Aorta (tissue), 4 donors: ENCODE data around the gene RTN4IP1. TPM values are rescaled to one million over a fixed set of nuclear protein-coding genes. Genes with fewer than 3 reads are reported as not detected.

ENCODE experiments used
- polyA plus RNA-seq, 2 donors: library from polyadenylated mRNA; stranded (reverse); fragments of 200-250 nt; gene quantifications; one replicate each; pipeline ENCODE4 v1.2.3, GENCODE V29; 2013
- total RNA-seq, 2 donors: library from RNA; stranded (reverse); fragmentation: NEBNext Ultra II Directional; extraction: Animal tissue kit (Norgen Biotek cat#: 25700); gene quantifications; one replicate each; pipeline ENCODE4 v1.2.1, GENCODE V29; 2021
- donor health status: healthy with polysubstance abuse.
- donor health status: Bipolar disorder and iron deficiency.
- donor health status: DM: no; HTN: no; CAD: no.
- donor health status: DM: yes; HTN: yes; CAD: no.

The RTN4IP1 gene
- total and polyA plus RNA-seq, 4 donors, result 2.5 to 3.6 (median 3.1) TPM

Other genes starting within 250 kb of the RTN4IP1 start
- 1 to 10 TPM; 5.2 to 8.7 TPM for gene QRSL1, start 80 bp upstream of the RTN4IP1 start, total RNA-seq
- 1 to 10 TPM; 1.9 to 5.0 TPM for gene QRSL1, start 80 bp upstream of the RTN4IP1 start, polyA plus RNA-seq